CD4-positive, alpha-beta T cell treated with Interleukin-6 for 4 hours (primary cell): ENCODE measurements around the gene LMO1.
A peak's percentile ranks its signal among the peaks of the same experiment; 100 is the strongest.

Experiments
- DNase-seq: peaks from one replicate; pipeline ENCODE4 v3.0.0-alpha.2; 2020; ENCODE audit warnings: mixed read lengths

Gene LMO1

GRCh38 chr11:8263769-8264410 lies at the start of gene LMO1:
TSS of gene LMO1 (minus strand) at chr11:8263878. CDS start at chr11:8263362, 516 bp downstream.
- peak; percentile 75 for DNase-seq

GRCh38 chr11:8312986-8313385 lies 49.3 kb upstream of the LMO1 start:
- no peak for DNase-seq

- no peak for DNase-seq
Measured at GRCh38 chr11:8311366-8311765, 47.7 kb upstream of the LMO1 start.

GRCh38 chr11:8310743-8311298 lies 47.1 kb upstream of the LMO1 start:
- DNase-seq, result no peak

- no peak for DNase-seq
Measured at GRCh38 chr11:8309862-8310261, 46.2 kb upstream of the LMO1 start.

GRCh38 chr11:8309311-8309710 lies 45.6 kb upstream of the LMO1 start:
- DNase-seq, result no peak

GRCh38 chr11:8307601-8308000 lies 43.9 kb upstream of the LMO1 start:
- no peak for DNase-seq

GRCh38 chr11:8301622-8302021 lies 37.9 kb upstream of the LMO1 start:
- DNase-seq, result no peak

- DNase-seq, result no peak
Measured at GRCh38 chr11:8298801-8299786, 35.4 kb upstream of the LMO1 start.

- DNase-seq, result no peak
Measured at GRCh38 chr11:8297781-8298440, 34.2 kb upstream of the LMO1 start.

- no peak for DNase-seq
Measured at GRCh38 chr11:8296872-8297271, 33.2 kb upstream of the LMO1 start.

- no peak for DNase-seq
Measured at GRCh38 chr11:8296038-8296649, 32.5 kb upstream of the LMO1 start.

- DNase-seq, result no peak
Measured at GRCh38 chr11:8294251-8294935, 30.7 kb upstream of the LMO1 start.

GRCh38 chr11:8293171-8293570 lies 29.5 kb upstream of the LMO1 start:
- DNase-seq, result no peak

- DNase-seq, result no peak
Measured at GRCh38 chr11:8292351-8292750, 28.7 kb upstream of the LMO1 start.

- no peak for DNase-seq
Measured at GRCh38 chr11:8291421-8292350, 28.0 kb upstream of the LMO1 start.

- no peak for DNase-seq
Measured at GRCh38 chr11:8290081-8290810, 26.6 kb upstream of the LMO1 start.

GRCh38 chr11:8289492-8289918 lies 25.8 kb upstream of the LMO1 start:
- no peak for DNase-seq

- no peak for DNase-seq
Measured at GRCh38 chr11:8288824-8289491, 25.3 kb upstream of the LMO1 start.
